Measurements from ENCODE around the gene ZNF41.

Gene ZNF41

DNA sequence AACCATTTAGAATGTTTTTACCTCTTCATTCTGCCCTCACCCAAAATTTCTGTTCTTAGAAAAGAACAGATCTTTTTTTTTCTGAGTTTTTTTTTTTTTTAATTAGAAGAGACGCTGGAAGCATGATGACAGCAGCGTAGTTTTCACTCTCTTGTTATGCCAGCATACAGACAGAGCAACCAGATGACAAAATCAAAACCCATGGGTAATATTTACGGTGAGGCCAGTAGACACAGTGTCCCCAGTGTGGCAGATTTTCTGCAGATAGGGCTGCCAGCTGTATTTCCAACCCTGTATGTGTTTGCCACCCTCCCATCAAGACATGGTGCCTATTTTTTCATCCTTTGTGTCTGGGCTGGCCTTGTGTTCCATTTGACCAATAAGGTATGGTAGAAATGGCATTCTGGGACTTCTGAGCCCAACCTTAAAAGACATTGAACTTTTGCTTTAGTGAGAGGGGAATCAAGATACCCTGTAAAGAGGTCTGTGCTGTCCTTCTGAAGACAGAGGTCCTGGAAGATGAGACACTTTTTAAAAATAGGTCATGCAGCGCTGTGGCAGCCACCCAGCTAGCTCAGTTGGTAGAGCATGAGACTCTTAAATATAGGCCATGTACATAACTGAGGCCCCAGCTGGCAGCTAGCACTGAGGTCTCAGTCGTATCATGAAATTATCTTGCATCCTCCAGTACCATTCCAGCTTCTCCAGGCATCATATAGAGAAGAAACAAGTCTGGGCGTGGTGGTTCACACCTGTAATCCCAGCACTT is 6.7 kb upstream of the ZNF41 start:
- no peak for DNase-seq

GRCh38 chrX:47484885-47485284 is 1.9 kb upstream of the ZNF41 start:
- no peak for DNase-seq

GRCh38 chrX:47483306-47484268 is 565 bp upstream of the ZNF41 start:
- no peak for DNase-seq

- peak; percentile 29 to 37 for DNase-seq
Measured at GRCh38 chrX:47482065-47482511, 934 bp downstream of the ZNF41 start.

DNA sequence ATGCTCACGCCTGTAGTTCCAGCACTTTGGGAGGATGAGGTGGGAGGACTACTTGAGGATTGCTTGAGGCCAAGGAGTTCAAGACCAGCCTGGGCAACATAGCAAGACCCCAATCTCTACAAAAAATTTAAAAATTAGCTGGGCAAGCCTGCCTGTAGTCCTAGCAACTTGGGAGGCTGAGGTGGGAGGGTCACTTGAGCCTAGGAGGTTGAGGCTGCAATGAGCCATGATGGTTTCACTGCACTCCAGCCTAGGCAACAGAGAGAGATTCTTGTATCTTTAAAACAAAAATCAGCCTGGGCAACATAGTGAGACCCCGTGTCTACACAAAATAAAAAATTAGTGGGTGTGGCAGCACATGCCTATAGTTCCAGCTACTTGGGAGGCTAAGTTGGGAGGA is 1.9 kb downstream of the ZNF41 start:
- DNase-seq, result no peak

GRCh38 chrX:47480576-47480975 is 2.4 kb downstream of the ZNF41 start:
- no peak for DNase-seq

- no peak for DNase-seq
Measured at GRCh38 chrX:47475476-47475875, 7.5 kb downstream of the ZNF41 start.

DNA sequence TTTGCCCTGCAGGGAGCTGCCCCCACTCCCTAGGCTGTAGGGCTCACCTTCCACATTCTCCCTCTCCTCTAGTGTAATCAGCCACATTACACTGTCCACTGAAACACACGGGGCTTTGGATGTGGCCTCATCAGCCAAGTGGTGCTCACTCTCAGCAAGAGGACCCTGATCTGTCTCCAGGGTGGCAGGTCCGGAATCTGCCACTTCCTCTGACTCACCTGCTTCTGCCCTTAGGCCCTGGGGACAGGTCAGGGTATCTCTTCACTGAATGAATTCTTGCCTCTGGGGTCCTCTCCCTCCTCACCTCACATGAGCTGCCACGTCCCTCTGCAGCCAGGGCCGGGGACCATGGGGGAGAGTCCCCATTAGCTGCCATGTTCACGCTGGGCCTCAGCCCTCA is 15.9 kb downstream of the ZNF41 start:
- DNase-seq, result no peak

DNA sequence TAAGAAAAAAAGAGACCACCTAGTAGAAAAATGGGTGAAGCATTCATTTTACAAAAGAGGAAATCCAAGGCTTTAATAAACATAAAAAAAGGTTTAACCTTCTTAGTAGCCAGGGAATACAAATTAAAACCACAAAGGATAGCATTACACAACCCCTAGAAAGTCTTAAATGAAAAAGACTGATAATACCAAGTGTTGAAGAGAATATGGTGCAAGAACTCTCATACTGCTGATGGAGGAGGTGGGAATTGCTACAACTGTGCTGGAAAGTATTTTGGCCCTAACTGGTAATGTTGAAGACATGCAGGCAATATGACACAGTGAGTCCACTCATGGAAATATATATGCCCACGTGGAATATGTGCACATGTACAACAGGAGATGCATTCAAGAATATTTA is 22.5 kb downstream of the ZNF41 start:
- no peak for DNase-seq

DNA sequence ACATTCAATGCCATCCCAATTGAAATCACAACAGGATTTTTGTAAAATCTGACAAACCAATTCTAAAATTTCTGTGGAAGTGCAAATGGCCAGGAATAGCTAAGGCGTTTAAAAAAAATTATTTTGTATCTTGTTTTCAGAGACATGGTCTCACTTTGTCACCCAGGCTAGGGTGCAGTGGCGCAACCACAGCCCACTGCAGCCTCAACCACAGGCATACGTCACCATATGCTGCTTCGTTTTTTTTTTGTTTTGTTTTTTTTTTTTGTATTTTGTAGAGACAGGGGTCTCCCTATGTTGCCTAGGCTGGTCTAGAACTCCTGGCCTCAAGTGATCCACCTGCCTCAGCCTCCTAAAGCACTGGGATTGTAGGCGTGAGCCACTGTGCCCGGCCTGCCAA is 24.5 kb downstream of the ZNF41 start:
- DNase-seq, result no peak

DNA sequence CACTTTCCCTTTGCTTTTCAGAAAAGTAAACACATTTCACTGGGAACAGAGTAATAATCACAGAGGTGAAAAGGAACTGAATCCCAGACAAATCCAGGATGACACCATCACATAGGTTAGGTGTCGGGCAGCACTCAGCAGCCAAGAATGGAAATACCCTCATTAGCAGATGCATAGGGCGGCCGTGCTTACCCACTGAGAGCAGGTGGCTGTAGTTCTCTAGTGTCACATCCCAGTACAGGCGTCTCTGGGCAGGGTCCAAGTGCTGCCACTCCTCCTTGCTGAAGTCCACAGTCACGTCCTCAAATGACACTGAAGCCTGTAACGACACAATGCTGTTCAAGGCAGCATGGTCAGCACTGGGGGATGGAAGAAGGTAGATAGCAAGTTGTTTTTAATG is 26.9 kb downstream of the ZNF41 start:
- no peak for DNase-seq

- DNase-seq, result no peak
Measured at GRCh38 chrX:47452112-47452511, 30.9 kb downstream of the ZNF41 start.

DNA sequence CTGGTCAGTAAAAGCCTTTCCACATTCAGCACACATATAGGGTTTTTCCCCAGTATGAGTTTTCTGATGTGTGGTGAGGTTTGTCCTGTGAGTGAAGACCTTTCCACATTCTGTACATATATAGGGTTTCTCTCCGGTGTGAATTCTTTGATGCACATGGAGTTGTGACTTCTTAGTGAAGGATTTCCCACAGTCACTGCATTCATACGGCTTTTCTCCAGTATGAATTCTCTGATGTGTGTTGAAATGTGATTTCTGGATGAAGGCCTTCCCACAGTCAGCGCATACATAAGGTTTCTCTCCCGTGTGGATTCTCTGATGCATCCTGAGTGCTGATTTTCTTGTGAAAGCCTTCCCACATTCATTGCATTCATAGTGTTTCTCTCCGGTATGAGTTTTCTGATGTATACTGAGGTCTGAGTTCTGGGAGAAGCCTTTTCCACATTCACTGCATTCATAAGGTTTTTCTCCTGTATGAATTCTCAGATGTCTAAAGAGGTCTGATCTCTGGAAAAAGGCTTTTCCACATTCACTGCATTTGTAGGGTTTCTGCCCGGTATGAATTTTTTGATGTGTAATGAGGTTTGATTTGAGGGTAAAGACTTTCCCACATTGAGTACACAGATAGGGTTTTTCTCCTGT is 34.7 kb downstream of the ZNF41 start:
- no peak for DNase-seq

DNA sequence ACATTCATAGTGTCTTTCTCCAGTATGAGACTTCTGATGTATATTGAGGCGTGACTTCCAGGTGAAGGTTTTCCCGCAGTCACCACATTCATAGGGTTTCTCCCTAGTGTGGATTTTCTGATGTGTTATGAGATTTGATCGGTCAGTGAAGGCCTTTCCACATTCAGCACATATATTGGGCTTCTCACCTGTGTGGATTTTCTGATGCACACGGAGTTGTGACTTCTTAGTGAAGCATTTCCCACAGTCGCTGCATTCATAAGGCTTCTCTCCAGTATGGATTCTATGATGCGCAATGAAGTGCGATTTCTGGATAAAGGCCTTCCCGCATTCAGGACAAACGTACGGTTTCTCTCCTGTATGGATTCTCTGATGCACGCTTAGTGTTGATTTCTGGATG is 35.4 kb downstream of the ZNF41 start:
- no peak for DNase-seq

DNA sequence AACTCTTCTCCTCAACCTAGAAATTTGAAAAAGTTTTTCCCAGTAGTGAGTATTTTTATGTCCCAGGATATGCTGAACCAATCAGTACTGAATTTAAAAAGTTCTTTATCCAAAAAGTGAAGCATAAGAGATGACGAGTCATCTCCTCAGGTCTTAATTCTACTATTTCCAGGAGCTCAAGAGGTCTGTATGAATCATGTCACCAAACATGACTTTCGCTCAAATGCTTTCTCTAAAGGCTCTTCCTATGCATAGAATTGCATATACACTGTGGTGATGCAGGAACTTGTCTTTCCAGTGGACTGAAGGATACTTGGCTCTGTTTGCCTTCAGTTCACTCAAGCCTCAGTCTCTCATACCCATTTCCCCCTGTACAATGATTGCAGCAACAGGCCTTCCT is 36.1 kb downstream of the ZNF41 start:
- DNase-seq, result no peak

- DNase-seq, result no peak
Measured at GRCh38 chrX:47446431-47446830, 36.6 kb downstream of the ZNF41 start.

- DNase-seq, result no peak
Measured at GRCh38 chrX:47430925-47431324, 52.1 kb downstream of the ZNF41 start.

GRCh38 chrX:47422444-47422843 is 60.6 kb downstream of the ZNF41 start:
- no peak for DNase-seq

DNA sequence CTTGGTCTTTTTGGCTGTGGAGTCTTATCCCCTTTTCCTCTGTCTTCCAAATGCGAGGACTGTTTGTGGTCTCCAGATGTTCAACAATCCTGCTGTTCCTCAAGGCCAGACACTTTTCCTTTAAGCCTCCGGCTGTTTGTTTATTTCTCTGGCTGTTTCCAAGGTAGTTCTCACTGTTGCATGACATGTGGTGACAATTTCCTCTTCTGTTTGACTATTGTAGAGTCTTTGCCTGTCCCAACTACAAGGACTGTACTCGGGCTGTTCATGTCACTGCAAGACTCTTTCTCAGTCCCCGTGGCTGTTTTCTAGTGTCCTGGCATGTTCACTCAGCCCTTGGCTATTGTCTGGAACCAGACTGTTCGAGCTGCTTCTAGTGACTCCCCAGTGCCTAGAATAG is 62.1 kb downstream of the ZNF41 start:
- no peak for DNase-seq

GRCh38 chrX:47420265-47420664 is 62.8 kb downstream of the ZNF41 start:
- DNase-seq, result no peak

DNA sequence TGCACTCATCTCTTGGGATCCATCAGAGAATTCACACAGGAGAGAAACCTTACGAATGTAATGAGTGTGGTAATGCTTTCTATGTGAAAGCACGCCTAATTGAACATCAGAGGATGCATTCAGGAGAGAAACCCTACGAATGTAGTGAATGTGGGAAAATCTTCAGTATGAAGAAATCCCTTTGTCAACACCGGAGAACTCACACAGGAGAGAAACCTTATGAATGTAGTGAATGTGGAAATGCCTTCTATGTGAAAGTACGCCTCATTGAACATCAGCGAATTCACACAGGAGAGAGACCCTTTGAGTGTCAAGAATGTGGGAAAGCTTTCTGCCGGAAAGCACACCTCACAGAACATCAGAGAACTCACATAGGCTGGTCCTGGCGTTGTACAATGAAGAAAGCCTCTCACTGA is 69.8 kb downstream of the ZNF41 start:
- no peak for DNase-seq
